GM18867 (cell line): ENCODE data around the gene ATP4A.
"Not testable (repeated sequence)": the region's sequence is repeated elsewhere in the genome, so short reads cannot be mapped to it uniquely, and the experiment has no call there.

ENCODE experiments used
- ATAC-seq: cut with Tn5 transposase; IDR thresholded peaks from one replicate; pipeline ENCODE4 v1.9.1; 2021; ENCODE audit warnings: mild to moderate bottlenecking, moderate library complexity; ENCODE audit not compliant: unreplicated experiment

Gene ATP4A

DNA sequence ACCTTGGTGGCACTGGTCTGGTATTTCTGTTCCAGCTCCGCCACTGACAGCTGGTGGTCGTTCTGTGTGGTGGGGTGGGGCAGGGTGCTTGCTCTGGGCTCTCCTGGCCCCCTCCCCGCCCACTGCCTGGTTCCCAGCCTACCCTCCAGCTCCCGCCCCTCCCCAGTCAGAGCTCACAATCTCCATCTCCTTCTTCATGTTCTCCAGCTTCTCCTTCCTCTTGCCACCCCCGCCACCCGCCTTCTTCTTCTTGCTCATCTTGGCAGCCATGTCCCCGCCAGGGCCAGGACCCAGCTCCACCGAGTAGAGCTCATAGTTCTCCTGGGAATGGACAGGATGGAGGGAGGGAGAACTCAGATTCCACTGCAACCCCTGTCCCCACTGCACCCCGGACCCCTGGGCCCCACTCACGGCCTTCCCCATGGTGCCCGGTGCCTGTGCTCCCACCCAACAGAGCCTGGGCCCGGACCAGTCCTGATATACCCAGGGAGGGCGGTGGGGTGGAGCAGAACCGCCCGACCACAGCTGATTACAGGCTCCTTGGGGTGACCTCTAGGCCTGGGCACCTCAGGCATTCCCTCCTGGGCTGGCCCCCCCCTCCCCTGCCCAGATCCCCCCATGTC is at the start of gene ATP4A:
Gene ATP4A, minus strand, starts transcription at position 452 of the 623 bp plus-strand sequence. Its CDS starts 29 bp downstream, at position 423.
- ATAC-seq: no peak

DNA sequence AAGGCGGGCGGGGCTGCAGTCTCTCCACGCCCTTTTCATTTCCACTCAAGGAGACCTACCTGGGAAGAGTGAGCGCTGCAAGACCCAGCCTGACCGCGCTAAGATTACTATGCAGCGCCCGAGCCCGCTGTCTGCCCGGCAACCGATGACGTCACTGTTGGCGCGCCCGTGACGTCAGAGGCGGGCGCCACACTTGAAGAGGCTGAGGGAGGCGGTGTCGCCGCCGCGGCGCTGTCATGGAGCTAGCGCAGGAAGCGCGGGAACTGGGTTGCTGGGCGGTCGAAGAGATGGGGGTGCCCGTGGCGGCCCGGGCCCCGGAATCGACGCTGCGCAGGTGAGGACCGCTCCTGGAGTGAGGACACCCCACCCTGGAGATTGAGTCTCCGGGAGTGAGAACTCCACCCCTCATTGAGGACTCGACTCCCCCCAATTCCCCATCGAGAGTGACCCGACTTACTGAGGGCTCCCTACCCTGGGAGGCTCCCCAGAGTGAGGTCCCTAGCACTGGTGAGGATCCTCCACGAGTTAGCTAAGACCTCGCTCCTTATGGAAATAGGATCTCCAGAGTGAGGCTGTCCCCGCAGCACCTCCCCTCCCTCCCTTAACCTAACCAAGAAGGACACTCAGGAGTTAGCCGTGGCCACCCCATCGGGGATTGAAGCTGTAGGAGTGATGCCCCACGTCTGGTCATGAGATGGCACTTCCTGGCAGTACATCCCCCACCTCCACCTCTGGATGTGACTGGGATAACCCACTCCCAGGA is 49.3 kb upstream of the ATP4A start, which contains the start of gene HAUS5:
Gene HAUS5, plus strand, starts transcription at position 177 of the 763 bp plus-strand sequence. Its CDS starts 60 bp downstream, at position 237.
- peak; percentile 92 for ATAC-seq

DNA sequence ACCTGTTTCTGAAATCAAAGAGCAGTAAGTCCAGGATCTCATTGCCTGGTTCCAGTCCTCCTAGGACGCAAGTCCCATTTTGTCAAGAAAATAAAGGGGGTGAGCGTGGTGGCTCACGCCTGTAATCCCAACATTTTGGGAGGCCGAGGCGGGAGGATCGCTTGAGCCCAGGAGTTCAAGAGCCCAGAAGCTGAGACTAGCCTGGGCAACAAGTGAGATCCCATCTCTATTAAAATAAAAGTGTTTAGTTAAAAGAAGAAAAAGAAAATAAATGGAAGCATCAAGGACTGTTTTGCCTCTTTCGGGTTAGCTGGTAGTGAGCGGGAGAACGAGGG is 48.7 kb upstream of the ATP4A start:
- peak; percentile 4 for ATAC-seq

DNA sequence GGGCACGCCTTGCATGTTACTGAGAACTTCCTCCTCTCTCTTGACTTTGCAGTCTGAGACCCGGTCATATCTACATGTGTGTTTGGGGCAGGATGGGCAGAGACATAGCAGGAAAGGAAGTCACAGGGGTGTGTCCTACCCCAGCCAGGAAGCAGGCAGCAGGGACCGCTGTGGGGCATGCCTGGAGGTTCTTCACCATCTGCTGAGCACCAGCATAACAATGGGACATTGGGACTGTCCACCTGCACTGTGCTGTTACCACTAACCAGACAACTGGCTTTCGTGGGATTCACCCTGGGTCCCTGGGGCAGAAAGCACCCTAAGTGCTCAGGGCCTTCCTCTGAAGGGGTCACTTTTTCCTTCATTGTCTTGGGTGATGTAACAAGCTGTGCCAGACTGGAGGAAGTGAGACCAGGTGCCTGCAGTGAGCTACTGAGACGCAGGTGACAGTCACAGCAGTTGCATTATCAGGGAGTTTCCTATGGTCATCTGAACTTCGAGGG is 46.4 kb upstream of the ATP4A start:
- ATAC-seq: no peak

DNA sequence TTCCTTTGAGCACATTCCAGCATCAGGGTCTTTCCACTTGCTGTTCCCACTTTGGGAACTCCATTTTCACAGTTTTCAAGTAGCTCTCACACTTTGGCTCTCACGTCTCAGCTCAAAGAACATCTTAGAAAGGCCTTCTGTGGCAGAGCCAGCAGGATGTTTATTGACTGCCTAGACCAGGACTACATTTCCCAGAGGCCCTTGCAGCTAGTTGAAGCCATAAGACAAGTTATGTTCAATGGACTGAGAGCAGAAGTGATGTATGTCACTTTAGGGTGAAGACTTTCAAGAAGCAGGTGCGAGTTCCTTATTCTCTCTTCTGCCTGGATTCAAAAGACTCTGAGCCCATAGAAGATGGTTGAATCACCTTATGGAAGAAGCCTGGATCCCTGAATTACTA is 44.8 kb upstream of the ATP4A start:
- no peak for ATAC-seq

DNA sequence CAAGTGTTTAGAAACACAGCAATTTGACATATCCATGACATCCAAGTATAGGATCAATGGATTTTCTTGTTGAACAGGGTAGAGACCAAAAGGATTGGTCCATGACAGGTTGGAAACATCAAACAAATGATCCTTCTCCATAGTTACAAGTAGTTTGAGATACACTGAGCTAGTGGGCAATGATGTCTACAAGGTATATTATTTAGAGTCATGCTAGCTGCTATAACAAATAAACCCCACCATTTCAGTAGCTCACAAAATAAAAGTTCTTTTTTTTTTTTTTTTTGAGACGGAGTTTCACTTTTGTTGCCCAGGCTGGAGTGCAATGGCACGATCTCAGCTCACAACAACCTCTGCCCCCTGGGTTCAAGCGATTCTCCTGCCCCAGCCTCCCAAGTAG is 44.2 kb upstream of the ATP4A start:
- ATAC-seq: no peak

DNA sequence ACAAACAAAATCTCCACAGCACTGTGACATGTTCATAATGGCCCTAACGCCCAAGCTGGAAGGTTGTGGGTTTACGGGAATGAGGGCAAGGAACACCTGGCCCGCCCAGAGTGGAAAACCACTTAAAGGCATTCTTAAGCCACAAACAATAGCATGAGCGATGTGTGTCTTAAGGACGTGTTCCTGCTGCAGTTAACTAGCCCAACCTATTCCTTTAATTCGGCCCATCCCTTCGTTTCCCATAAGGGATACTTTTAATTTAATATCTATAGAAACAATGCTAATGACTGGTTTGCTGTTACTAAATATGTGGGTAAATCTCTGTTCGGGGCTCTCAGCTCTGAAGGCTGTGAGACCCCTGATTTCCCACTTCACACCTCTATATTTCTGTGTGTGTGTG is 43.7 kb upstream of the ATP4A start:
- ATAC-seq: not testable (repeated sequence)

DNA sequence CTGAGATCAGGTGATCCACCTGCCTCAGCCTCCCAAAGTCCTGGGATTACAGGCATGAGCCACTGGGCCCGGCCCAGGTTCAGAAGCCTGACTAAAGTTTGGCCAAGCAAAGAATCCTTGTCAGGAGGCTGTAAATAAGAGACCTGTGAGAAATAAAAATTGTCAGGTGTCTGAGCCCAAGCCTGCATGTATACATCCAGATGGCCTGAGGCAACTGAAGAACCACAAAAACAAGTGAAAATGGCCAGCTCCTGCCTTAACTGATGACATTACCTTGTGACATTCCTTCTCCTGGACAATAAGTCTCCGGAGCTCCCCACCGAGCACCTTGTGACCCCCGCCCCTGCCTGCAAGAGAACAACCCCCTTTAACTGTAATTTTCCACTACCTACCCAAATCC is 41.0 kb upstream of the ATP4A start:
- not testable (repeated sequence) for ATAC-seq

DNA sequence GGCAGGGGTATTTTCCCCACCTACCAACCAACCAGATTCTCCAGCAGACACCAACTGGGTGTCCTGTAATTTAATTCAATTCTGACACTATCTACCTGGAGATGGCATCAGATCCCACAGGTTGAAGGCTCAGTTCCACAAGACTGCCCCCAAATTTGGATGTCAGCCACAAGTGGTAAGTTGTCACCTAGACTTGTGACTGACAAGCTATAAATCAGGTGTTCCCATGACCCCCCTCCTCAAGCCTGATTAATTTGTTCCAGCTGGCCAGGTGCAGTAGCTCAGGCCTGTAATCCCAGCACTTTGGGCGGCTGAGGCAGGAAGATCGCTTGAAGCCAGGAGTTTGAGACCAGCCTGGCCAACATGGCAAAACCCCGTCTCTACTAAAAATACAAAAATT is 38.5 kb upstream of the ATP4A start:
- no peak for ATAC-seq

DNA sequence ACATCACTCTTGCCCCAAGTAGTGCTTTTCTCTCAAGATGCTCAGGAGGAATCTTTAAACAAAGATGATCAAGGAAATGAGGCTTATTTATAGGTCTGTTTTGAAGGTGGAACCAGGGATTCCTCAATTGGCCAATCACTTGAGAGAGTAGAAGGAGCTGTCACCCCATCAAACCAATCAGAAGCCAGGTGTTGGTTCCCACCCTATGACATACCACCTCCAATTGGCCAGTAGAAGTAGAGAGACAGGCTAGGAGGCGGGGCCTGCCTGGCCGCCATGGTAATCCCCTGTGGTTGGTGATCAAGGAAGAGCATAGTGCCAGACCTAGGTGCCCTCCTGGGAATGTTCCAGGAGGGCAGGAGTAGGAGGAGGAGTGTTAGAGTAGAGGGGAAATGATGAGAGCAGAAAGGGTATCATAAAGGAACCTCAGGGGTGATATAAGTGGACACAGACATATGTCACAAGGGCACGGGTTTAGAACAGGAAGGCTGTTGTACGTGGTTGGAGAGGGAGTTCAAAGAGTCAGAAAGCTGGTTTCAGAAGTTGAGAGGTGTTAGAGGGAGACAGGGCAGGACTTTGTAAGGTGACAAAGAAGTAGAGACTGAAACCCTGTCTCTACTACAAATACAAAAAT is 33.0 kb upstream of the ATP4A start:
- ATAC-seq: peak; percentile 88

DNA sequence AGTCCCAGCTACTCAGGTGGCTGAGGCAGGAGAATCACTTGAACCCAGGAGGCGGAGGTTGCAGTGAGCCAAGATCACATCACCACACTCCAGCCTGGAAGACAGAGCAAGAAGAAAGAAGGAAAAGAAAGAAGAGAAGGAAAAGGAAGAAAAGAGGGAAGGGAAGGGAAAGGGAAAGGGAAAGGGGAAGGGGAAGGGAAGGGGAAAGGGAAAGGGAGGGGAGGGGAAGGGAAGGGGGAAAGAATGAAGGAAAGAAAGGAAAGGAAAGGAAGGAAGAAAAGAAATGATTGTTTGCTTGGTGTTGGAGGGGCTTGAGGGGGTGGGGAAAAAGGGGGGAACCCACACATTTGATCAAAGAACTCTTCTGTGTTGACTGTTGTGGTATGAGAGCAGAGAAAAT is 32.5 kb upstream of the ATP4A start:
- no peak for ATAC-seq

DNA sequence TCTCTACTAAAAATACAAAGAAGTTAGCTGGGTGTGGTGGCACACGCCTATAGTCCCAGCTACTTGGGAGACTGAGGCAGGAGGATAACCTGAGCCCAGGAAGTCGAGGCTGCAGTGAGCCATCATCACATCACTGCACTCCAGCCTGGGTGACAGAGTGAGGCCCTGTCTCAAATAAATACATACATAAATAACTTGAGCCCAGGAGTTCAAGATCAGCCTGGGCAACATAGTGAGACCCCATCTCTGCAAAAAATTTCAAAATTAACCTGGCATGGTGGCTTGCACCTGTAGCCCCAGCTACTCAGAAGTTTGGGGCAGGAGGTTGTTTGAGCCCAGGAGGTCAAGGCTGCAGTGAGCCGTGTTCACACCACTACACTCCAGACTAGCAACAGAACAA is 31.6 kb upstream of the ATP4A start:
- ATAC-seq: not testable (repeated sequence)

DNA sequence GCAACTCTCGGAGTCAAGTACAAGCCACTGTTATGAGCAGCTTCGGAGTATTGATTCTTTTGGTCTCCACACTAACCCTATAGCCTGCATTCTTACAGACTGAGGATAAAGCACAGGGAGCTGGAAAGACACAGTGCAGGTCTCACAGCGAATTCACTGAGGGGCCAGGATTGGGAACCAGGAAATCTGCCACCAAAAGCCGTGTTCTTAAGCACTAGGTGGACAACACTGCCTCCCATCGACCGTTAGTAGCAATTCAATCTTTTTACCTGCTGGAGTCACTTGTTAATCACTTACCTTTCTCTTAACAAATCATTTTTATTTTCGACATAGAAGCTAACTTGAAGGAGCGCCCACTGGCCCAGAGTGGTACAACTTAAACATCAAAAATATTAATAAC is 28.8 kb upstream of the ATP4A start:
- ATAC-seq: no peak

DNA sequence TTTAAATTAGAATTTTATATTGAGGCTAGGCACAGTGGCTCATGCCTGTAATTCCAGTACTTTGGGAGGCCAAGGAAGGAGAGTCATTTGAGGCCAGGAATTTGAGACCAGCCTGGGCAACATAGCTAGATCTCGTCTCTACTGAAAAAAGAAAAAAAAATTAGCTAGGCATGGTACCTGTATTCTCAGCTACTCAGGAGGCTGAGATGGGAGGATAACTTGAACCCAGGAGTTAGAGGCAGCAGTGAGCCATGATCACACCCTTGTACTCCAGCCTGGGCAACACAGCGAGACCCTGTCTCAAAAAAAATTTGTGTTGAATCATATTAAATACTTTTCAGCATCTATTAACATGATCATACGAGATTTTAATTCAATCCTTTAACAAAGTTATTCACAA is 27.4 kb upstream of the ATP4A start:
- no peak for ATAC-seq

DNA sequence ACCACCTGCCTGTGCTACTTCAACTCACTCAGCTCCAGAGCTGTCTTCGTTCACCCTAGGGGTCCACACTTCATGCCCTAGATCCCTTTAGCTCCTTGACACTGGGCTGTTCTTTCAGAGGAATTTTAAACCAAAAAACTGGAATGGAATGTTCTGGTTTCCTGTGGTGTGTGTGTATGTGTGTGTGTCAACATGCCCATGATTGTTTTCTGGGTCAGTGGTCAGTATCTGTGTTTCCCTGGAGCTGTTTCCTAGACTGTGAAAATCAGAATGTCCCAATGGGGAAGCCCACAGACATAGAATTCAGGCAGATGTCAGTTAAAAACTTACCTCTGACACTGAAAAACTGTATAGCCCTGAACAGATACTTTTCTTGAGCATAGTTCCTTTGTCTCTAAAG is 23.9 kb upstream of the ATP4A start:
- no peak for ATAC-seq

DNA sequence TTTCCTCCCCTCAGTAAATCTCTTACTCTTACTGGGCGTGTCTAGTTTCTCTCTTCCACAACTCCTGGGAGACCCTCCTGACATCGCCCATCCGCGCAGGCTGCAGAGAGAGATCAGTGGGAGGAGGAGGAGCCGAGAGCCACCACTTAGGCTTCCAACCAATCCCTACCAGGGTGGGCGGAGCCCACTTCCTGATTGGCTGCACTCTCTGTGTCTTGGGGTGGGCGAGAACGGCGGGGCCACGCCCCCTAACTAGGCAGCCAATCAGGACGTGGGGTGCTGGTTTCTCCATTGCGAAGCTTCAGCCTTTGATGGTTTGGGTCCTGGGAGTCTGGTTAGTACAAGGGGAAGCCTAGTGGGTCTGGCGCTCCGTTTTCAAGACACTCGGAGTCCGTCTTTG is 22.4 kb upstream of the ATP4A start, which contains the start of gene PMIS2:
Gene PMIS2, plus strand, starts transcription at position 326 of the 400 bp plus-strand sequence. CDS start 87 bp downstream, outside the sequence.
- ATAC-seq: no peak

DNA sequence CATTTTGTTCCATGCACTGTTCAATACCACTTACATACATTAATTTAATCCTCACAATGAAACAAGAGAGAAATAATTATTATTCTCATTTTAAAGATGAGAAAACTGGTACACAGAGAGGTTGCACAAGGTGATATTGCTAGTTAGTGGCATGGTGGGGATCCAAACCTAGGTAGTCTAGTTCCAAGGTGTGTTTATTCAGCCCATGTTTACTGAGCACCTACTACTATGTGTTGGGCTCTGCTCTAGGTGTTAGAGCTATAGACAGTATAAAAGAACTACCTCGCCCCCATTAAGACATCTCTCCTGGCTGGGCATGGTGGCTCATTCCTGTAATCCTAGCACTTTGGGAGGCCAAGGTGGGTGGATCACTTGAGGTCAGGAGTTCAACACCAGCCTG is 19.3 kb upstream of the ATP4A start:
- no peak for ATAC-seq

DNA sequence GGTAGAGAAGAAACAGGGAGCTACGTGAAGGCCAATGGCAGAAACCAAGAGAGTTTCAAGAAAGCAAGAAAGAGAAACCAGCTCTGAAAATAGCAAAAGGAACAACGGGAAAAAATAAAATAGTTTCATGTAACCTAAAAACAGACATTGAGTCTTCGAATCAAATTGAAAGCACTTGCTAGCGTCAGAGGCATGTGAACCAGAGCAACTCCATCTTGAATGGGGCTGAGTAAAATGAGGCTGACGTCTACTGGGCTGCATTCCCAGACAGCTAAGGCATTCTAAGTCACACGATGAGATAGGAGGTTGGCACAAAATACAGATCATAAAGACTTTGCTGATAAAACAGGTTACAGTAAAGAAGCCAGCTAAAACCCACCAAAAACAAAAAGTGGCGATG is 15.2 kb upstream of the ATP4A start:
- ATAC-seq: no peak

DNA sequence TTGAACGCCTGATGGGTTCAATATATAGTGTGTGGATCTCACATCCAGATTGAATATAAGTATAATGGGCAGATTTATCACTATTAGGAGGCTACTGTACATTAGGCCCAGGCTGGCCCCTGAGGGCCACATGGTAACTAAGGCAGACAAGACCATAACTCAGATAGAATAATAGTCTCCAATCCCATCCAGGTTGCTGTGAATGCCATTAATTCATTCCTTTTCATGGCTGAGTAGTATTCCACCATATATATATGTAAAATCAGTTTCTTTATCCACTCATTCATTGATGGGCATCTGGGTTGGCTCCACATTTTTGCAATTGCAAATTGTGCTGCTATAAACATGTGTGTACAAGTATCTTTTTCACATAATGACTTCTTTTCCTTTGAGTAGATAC is 14.5 kb upstream of the ATP4A start:
- no peak for ATAC-seq

DNA sequence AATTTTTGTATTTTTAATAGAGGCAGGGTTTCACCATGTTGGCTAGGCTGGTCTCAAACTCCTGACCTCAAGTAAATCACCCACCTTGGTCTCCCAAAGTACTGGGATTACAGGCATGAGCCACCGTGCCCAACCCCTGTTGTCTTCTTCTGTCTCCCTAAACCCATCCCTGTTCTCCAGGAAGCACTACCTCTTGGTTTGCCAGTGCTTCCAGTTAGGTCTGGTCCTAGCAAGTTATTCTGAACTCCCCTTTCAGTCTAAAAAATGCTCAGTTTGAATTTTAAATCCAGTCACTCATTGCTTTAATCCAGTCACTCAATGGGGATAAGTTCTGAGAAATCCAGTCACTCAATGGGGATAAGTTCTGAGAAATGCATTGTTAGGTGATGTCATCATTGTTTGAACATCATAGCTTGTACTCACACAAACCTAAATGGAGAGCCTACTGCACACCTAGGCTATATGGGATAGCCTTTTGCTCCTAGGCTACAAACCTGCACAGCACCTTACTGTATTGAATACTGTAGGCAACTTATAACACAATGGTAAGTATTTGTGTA is 8.0 kb upstream of the ATP4A start:
- ATAC-seq: no peak

DNA sequence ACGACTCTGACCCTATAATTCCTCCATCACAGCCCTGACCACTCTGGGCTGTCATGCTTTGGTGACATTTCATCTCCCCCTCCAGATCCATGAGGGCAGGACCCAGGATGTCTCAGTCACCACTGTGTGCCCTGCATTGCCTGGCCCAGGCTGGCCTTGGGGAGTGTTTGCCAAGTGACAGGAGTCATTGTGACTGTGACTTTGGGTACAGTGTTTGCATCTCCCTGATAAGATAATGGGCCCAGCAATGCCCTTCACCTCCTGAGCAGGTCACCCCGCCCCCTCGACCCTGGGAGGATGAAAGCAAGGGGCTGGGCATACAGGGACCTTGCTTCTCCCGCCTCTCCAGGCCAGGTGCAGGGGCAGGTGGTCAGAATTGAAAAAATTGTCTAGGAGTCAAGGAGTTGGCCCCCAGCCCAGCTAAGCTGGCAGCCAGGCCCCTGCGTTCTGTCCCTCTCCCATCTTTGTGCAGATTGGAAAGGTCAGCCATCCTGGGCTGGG is 5.9 kb upstream of the ATP4A start:
- no peak for ATAC-seq
